Measurements from ENCODE around the gene LARP4B. TPM values are rescaled to one million over a fixed set of nuclear protein-coding genes. Genes with fewer than 3 reads are reported as not detected.

The LARP4B gene
- polyA plus RNA-seq, 2 of the 4 experiments (the other 2 are of a cell fraction): 25.5 to 54.2 TPM

DNA sequence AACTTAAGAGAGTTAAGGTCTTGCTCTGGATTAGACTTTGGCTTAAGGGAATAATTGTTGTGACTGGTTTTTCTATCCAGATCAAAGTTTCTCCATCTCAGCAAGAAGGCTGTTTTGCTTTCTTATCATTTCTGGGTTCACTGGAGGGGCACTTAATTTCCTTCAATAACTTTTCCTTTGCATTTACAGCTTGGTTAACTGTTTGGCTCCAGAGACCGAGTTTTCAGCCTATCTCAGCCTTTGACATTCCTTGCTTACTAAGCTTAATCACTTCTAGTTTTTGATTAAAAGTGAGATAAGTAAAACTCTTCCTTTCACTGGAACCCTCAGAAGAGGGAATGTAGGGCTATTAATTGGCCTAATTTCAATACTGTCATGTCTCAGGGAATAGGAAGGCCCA is 76.4 kb downstream of the LARP4B start:
- TF ChIP-seq JUN (IDR thresholded peaks at IDR 0.05) (no peak), FOXS1 (CRISPR knock-in tag; IDR thresholded peaks at IDR 0.05) (no peak), KDM1A (IDR thresholded peaks at IDR 0.05; ENCODE audit: low read depth) (no peak), RNF2 (IDR thresholded peaks at IDR 0.05; ENCODE audit: borderline replicate concordance, low read depth) (no peak), MAFK (IDR thresholded peaks at IDR 0.05; ENCODE audit: partially characterized antibody) (no peak), RCOR1 (IDR thresholded peaks at IDR 0.05; ENCODE audit: low read depth, low read length) (no peak), ZNF302 (CRISPR knock-in tag; IDR thresholded peaks at IDR 0.05) (no peak), RARB (CRISPR knock-in tag; IDR thresholded peaks at IDR 0.05) (no peak), RFX5 (IDR thresholded peaks at IDR 0.05) (no peak), PHF8 (IDR thresholded peaks at IDR 0.05; ENCODE audit: borderline replicate concordance, low read depth) (no peak)
- TF ChIP-seq, protein P1, sequence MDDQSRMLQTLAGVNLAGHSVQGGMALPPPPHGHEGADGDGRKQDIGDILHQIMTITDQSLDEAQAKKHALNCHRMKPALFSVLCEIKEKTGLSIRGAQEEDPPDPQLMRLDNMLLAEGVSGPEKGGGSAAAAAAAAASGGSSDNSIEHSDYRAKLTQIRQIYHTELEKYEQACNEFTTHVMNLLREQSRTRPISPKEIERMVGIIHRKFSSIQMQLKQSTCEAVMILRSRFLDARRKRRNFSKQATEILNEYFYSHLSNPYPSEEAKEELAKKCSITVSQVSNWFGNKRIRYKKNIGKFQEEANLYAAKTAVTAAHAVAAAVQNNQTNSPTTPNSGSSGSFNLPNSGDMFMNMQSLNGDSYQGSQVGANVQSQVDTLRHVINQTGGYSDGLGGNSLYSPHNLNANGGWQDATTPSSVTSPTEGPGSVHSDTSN (IDR thresholded peaks at IDR 0.05): no peak
- TF ChIP-seq, protein P2, sequence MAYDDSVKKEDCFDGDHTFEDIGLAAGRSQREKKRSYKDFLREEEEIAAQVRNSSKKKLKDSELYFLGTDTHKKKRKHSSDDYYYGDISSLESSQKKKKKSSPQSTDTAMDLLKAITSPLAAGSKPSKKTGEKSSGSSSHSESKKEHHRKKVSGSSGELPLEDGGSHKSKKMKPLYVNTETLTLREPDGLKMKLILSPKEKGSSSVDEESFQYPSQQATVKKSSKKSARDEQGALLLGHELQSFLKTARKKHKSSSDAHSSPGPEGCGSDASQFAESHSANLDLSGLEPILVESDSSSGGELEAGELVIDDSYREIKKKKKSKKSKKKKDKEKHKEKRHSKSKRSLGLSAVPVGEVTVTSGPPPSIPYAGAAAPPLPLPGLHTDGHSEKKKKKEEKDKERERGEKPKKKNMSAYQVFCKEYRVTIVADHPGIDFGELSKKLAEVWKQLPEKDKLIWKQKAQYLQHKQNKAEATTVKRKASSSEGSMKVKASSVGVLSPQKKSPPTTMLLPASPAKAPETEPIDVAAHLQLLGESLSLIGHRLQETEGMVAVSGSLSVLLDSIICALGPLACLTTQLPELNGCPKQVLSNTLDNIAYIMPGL (CRISPR knock-in tag; IDR thresholded peaks at IDR 0.05; ENCODE audit: borderline replicate concordance): no peak
- ChIA-PET CTCF (interaction anchor here (1.2 kb wide), 1 partner anchor 9 kb away, joined by 3 read pairs; no protein-coding TSS in a partner anchor), POLR2A (no interaction called here)
- DNase-seq (ENCODE audit: low read depth in 1 of 2, low spot score in 1 of 2) (no peak), ATAC-seq (no peak), FAIRE-seq (no peak)
- no peak overlapping the region for H3K27ac ChIP-seq
- no peak overlapping the region for H3K4me2 ChIP-seq
- H3K4me3 ChIP-seq: no peak overlapping the region
- H3K4me1 ChIP-seq: no peaks in the 10 kb centered on the region
- peaks cover 5% of the 10 kb centered on the region; the same call in 2 of the 3 replicates for H3K9me3 ChIP-seq
- WGBS (ENCODE audit: missing lambda C conversion rate): 95% methylated on average over 1 of the region's 1 CpG

DNA sequence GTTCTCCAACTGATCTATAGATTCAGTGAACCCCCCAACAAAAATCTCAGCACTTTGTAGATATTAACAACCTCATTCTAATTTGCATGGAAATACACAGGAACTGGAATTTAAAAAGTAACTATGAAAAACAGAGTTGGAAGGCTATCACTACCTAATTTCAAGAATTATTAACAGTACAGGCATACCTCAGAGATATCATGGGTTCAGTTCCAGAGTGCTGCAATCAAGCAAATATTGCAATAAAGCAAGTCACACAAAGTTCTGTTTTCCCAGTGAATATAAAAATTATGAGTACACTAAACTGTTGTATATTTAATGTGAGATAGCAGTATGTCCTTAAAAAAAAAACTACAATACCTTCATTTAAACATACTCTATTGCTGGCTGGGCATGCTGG is 78.5 kb downstream of the LARP4B start:
- CTCF ChIA-PET: no interaction called here
- TF ChIP-seq TFCP2L1 (CRISPR knock-in tag; IDR thresholded peaks at IDR 0.05): no peak
- TF ChIP-seq HDAC2 (IDR thresholded peaks at IDR 0.05): no peak
- TF ChIP-seq, protein P2 (CRISPR knock-in tag; IDR thresholded peaks at IDR 0.05; ENCODE audit: borderline replicate concordance): no peak
- TF ChIP-seq POLR2AphosphoS2 (conservative IDR thresholded peaks at IDR 0.05; ENCODE audit: low read length): no peak
- TF ChIP-seq, protein P3, sequence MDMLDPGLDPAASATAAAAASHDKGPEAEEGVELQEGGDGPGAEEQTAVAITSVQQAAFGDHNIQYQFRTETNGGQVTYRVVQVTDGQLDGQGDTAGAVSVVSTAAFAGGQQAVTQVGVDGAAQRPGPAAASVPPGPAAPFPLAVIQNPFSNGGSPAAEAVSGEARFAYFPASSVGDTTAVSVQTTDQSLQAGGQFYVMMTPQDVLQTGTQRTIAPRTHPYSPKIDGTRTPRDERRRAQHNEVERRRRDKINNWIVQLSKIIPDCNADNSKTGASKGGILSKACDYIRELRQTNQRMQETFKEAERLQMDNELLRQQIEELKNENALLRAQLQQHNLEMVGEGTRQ (IDR thresholded peaks at IDR 0.05): no peak
- TF ChIP-seq MAZ (IDR thresholded peaks at IDR 0.05; ENCODE audit: borderline replicate concordance, low read depth, low read length): no peak
- no peak for TF ChIP-seq JUNB (IDR thresholded peaks at IDR 0.05)
- no peak for TF ChIP-seq MYC (IDR thresholded peaks at IDR 0.05; ENCODE audit: borderline replicate concordance, low read length)
- no peak for TF ChIP-seq SREBF2 (IDR thresholded peaks at IDR 0.05)
- no peak for TF ChIP-seq HOXB13 (CRISPR knock-in tag; IDR thresholded peaks at IDR 0.05; ENCODE audit: low read depth)
- TF ChIP-seq, protein P4, sequence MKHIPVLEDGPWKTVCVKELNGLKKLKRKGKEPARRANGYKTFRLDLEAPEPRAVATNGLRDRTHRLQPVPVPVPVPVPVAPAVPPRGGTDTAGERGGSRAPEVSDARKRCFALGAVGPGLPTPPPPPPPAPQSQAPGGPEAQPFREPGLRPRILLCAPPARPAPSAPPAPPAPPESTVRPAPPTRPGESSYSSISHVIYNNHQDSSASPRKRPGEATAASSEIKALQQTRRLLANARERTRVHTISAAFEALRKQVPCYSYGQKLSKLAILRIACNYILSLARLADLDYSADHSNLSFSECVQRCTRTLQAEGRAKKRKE (CRISPR knock-in tag; IDR thresholded peaks at IDR 0.05; ENCODE audit: low read depth): no peak
- no peak for TF ChIP-seq NPAS2 (CRISPR knock-in tag; IDR thresholded peaks at IDR 0.05; ENCODE audit: borderline replicate concordance)
- TF ChIP-seq, protein P5, sequence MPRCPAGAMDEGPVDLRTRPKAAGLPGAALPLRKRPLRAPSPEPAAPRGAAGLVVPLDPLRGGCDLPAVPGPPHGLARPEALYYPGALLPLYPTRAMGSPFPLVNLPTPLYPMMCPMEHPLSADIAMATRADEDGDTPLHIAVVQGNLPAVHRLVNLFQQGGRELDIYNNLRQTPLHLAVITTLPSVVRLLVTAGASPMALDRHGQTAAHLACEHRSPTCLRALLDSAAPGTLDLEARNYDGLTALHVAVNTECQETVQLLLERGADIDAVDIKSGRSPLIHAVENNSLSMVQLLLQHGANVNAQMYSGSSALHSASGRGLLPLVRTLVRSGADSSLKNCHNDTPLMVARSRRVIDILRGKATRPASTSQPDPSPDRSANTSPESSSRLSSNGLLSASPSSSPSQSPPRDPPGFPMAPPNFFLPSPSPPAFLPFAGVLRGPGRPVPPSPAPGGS (IDR thresholded peaks at IDR 0.05): no peak
- TF ChIP-seq ESRRA (IDR thresholded peaks at IDR 0.05; ENCODE audit: borderline replicate concordance, low read length): no peak
- no peak for TF ChIP-seq KDM5A (IDR thresholded peaks at IDR 0.05)
- TF ChIP-seq TP53 (CRISPR knock-in tag; IDR thresholded peaks at IDR 0.05): no peak
- no peak for TF ChIP-seq EHF (CRISPR knock-in tag; IDR thresholded peaks at IDR 0.05)
- TF ChIP-seq KDM1A (IDR thresholded peaks at IDR 0.05; ENCODE audit: low read depth): no peak
- TF ChIP-seq EHMT2 (IDR thresholded peaks at IDR 0.05; ENCODE audit: low read depth): no peak
- TF ChIP-seq JUN (IDR thresholded peaks at IDR 0.05): no peak
- H3K4me2 ChIP-seq: no peak overlapping the region

More for the DNA sequence above, 78.5 kb downstream of the LARP4B start:
- POLR2A ChIA-PET: no interaction called here
- FAIRE-seq (no peak), ATAC-seq (no peak), DNase-seq (ENCODE audit: low read depth in 1 of 2, low spot score in 1 of 2) (no peak)
- peaks cover 11% of the 10 kb centered on the region; the same call in 2 of the 3 replicates for H3K9me3 ChIP-seq
- H3K27ac ChIP-seq: no peak overlapping the region
- H3K4me3 ChIP-seq: no peak overlapping the region
- H3K4me1 ChIP-seq: no peaks in the 10 kb centered on the region

Data from A549 (cell line).